ENCODE measurements around the gene AQP3. TPM values are rescaled to one million over a fixed set of nuclear protein-coding genes. Genes with fewer than 3 reads are reported as not detected.

The AQP3 gene
- total RNA-seq, 4 donors from 2014 or later: 3.9 to 100 (median 15.5) TPM

DNA sequence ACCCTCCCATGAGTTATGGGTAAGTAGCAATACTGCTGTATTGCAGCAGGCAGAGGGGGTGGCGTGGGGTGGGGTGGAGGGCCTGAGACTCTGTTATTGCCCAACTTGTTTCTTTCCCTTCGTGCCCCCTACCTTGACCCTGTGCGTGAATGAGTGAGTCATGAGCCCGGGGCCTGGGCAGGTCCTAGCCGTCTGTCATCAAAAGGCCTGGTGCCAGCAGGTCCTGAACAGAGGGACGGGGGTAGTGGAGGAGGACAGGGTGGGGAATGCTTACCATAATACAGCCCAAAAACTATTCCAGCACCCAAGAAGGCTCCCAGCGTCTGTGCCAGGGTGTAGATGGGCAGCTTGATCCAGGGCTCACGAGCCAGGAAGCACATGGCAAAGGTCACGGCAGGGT, 4.3 kb downstream of the AQP3 start:
- Histone ChIP-seq H3K27ac (no peak overlapping the region), H3K4me1 (peaks cover 0 to 28% (median 3%) of the 10 kb centered on the region in 3 donors), H3K4me3 (no peak overlapping the region), H3K9me3 (no peaks in the 10 kb centered on the region), H3K36me3 (peaks cover 0 to 19% of the 10 kb centered on the region in 2 donors), H3K27me3 (no peaks in the 10 kb centered on the region)
- WGBS, 2 donors (ENCODE audit: low coverage in 1 of 2): 83 to 91% methylated on average over 4 of the region's 9 CpGs
- no peak for TF ChIP-seq EP300 (IDR thresholded peaks at IDR 0.05)
- TF ChIP-seq POLR2AphosphoS5 (IDR thresholded peaks at IDR 0.05): no peak
- TF ChIP-seq, protein P1, sequence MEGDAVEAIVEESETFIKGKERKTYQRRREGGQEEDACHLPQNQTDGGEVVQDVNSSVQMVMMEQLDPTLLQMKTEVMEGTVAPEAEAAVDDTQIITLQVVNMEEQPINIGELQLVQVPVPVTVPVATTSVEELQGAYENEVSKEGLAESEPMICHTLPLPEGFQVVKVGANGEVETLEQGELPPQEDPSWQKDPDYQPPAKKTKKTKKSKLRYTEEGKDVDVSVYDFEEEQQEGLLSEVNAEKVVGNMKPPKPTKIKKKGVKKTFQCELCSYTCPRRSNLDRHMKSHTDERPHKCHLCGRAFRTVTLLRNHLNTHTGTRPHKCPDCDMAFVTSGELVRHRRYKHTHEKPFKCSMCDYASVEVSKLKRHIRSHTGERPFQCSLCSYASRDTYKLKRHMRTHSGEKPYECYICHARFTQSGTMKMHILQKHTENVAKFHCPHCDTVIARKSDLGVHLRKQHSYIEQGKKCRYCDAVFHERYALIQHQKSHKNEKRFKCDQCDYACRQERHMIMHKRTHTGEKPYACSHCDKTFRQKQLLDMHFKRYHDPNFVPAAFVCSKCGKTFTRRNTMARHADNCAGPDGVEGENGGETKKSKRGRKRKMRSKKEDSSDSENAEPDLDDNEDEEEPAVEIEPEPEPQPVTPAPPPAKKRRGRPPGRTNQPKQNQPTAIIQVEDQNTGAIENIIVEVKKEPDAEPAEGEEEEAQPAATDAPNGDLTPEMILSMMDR (IDR thresholded peaks at IDR 0.05): no peak
- TF ChIP-seq POLR2A (IDR thresholded peaks at IDR 0.05): no peak
- no peak for ATAC-seq

GRCh38 chr9:33442125-33442524, 5.3 kb downstream of the AQP3 start:
- Histone ChIP-seq H3K4me1 (peaks cover 0 to 18% (median 3%) of the 10 kb centered on the region in 3 donors), H3K36me3 (peaks cover 0 to 19% of the 10 kb centered on the region in 2 donors), H3K27ac (no peak overlapping the region), H3K4me3 (no peak overlapping the region), H3K9me3 (no peaks in the 10 kb centered on the region), H3K27me3 (no peaks in the 10 kb centered on the region)
- TF ChIP-seq POLR2AphosphoS5 (IDR thresholded peaks at IDR 0.05) (no peak), EP300 (IDR thresholded peaks at IDR 0.05) (no peak), POLR2A (IDR thresholded peaks at IDR 0.05) (no peak)
- TF ChIP-seq, protein P1 (IDR thresholded peaks at IDR 0.05): no peak
- ATAC-seq: no peak
- WGBS, 2 donors (ENCODE audit: low coverage in 1 of 2): 94% methylated on average over 7 of the region's 15 CpGs; no CpG with 5 or more reads in 1 of the 2 donors

DNA sequence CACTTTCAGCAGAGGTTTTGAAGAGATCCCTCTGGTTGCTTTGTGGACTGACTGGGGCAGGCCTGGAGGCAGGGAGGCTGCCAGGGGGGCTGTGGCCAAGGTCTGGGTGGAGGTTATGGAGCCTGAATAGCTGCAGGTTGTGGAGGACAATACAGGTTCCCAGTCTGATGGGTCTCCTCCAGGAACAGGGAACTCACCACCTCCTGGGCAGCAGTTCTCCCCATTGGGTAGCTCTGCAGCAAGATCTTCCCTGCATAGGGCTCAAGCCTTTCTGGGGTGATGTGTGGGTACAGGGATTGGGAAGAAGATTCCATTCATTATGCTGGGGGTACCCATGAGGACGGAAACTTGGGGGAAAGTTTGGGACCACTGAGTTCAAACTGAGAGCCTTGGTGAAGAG, 6.8 kb downstream of the AQP3 start:
- no peak overlapping the region for H3K4me3 ChIP-seq
- no peak for ATAC-seq
- 83% methylated on average over 1 of the region's 1 CpG; no CpG with 5 or more reads in 1 of the 2 donors for WGBS, 2 donors (ENCODE audit: low coverage in 1 of 2)
- TF ChIP-seq EP300 (IDR thresholded peaks at IDR 0.05) (no peak), POLR2AphosphoS5 (IDR thresholded peaks at IDR 0.05) (no peak), POLR2A (IDR thresholded peaks at IDR 0.05) (no peak)
- TF ChIP-seq, protein P1 (IDR thresholded peaks at IDR 0.05): no peak
- peaks cover 14% of the 10 kb centered on the region for H3K27me3 ChIP-seq
- peaks cover 0 to 19% of the 10 kb centered on the region in 2 donors for H3K36me3 ChIP-seq
- H3K4me1 ChIP-seq: peaks cover 0 to 4% (median 0%) of the 10 kb centered on the region in 3 donors
- H3K9me3 ChIP-seq: no peaks in the 10 kb centered on the region
- no peak overlapping the region for H3K27ac ChIP-seq

GRCh38 chr9:33440204-33440603, 7.2 kb downstream of the AQP3 start:
- no peak overlapping the region for H3K4me3 ChIP-seq
- WGBS, 2 donors (ENCODE audit: low coverage in 1 of 2): 86 to 88% methylated on average over 4 to 7 of the region's 7 CpGs
- H3K27me3 ChIP-seq: peaks cover 16% of the 10 kb centered on the region
- peaks cover 0 to 19% of the 10 kb centered on the region in 2 donors for H3K36me3 ChIP-seq
- H3K4me1 ChIP-seq: peaks cover 0 to under 1% (median 0%) of the 10 kb centered on the region in 3 donors
- no peak overlapping the region for H3K27ac ChIP-seq
- TF ChIP-seq POLR2A (IDR thresholded peaks at IDR 0.05) (no peak), POLR2AphosphoS5 (IDR thresholded peaks at IDR 0.05) (no peak), EP300 (IDR thresholded peaks at IDR 0.05) (no peak)
- TF ChIP-seq, protein P1 (IDR thresholded peaks at IDR 0.05): no peak
- no peak for ATAC-seq
- H3K9me3 ChIP-seq: no peaks in the 10 kb centered on the region

GRCh38 chr9:33439731-33440130, 7.7 kb downstream of the AQP3 start:
- Histone ChIP-seq H3K9me3 (no peaks in the 10 kb centered on the region), H3K4me1 (no peaks in the 10 kb centered on the region), H3K27ac (no peak overlapping the region), H3K36me3 (peaks cover 0 to 19% of the 10 kb centered on the region in 2 donors), H3K27me3 (peaks cover 18% of the 10 kb centered on the region), H3K4me3 (no peak overlapping the region)
- no peak for ATAC-seq
- WGBS, 2 donors (ENCODE audit: low coverage in 1 of 2): 40 to 67% methylated on average over 1 of the region's 6 CpGs
- TF ChIP-seq, protein P1 (IDR thresholded peaks at IDR 0.05): no peak
- no peak for TF ChIP-seq POLR2AphosphoS5 (IDR thresholded peaks at IDR 0.05)
- TF ChIP-seq POLR2A (IDR thresholded peaks at IDR 0.05): no peak
- no peak for TF ChIP-seq EP300 (IDR thresholded peaks at IDR 0.05)
